ENCODE measurements around the gene BACH1.

Gene BACH1

GRCh38 chr21:29316029-29316742 is 17.5 kb downstream of the BACH1 start:
- H3K9me3 ChIP-seq (ENCODE audit: insufficient read depth, low read length), result no peaks in the 10 kb centered on the region
- H2AFZ ChIP-seq (ENCODE audit: low read depth, low read length, severe bottlenecking), result no peak overlapping the region
- H3K4me3 ChIP-seq (ENCODE audit: insufficient read depth, low read length, poor library complexity, severe bottlenecking), result no peak overlapping the region
- no peaks in the 10 kb centered on the region for H3K27me3 ChIP-seq (ENCODE audit: low read length)
- no peak overlapping the region for H3K4me2 ChIP-seq (ENCODE audit: low read depth, low read length, poor library complexity, severe bottlenecking)
- H3K9ac ChIP-seq (ENCODE audit: low read length), result no peak overlapping the region
- H3F3A ChIP-seq (ENCODE audit: insufficient read depth), result no peaks in the 10 kb centered on the region
- peaks cover 2% of the 10 kb centered on the region; the same call in 1 of the 2 replicates for H3K36me3 ChIP-seq (ENCODE audit: low read length)
- H3K27ac ChIP-seq (ENCODE audit: low read depth, low read length), result no peak overlapping the region
- no peak for TF ChIP-seq CTCF (IDR thresholded peaks at IDR 0.05; ENCODE audit: insufficient read depth, low read length, poor library complexity, severe bottlenecking)
- no peak for TF ChIP-seq EZH2phosphoT487 (conservative IDR thresholded peaks at IDR 0.05; ENCODE audit: low read length)
- no peaks in the 10 kb centered on the region for H3K9me2 ChIP-seq (replicated peaks; ENCODE audit: insufficient read depth, low read length)
- H4K20me1 ChIP-seq (ENCODE audit: low read depth, low read length), result peaks cover 30% of the 10 kb centered on the region
- peaks cover 98% of the 10 kb centered on the region for H3K79me2 ChIP-seq (ENCODE audit: insufficient read depth, low read length)

- no peaks in the 10 kb centered on the region for H3F3A ChIP-seq (ENCODE audit: insufficient read depth)
- H3K79me2 ChIP-seq (ENCODE audit: insufficient read depth, low read length), result peaks cover 96% of the 10 kb centered on the region
- no peak overlapping the region for H3K27ac ChIP-seq (ENCODE audit: low read depth, low read length)
- no peaks in the 10 kb centered on the region for H3K9me2 ChIP-seq (replicated peaks; ENCODE audit: insufficient read depth, low read length)
- H2AFZ ChIP-seq (ENCODE audit: low read depth, low read length, severe bottlenecking), result no peak overlapping the region
- H3K36me3 ChIP-seq (ENCODE audit: low read length), result peaks cover 7% of the 10 kb centered on the region; the same call in 1 of the 2 replicates
- no peak overlapping the region for H3K4me3 ChIP-seq (ENCODE audit: insufficient read depth, low read length, poor library complexity, severe bottlenecking)
- H3K27me3 ChIP-seq (ENCODE audit: low read length), result no peaks in the 10 kb centered on the region
- H3K9ac ChIP-seq (ENCODE audit: low read length), result no peak overlapping the region
- no peaks in the 10 kb centered on the region for H3K9me3 ChIP-seq (ENCODE audit: insufficient read depth, low read length)
- TF ChIP-seq EZH2phosphoT487 (conservative IDR thresholded peaks at IDR 0.05; ENCODE audit: low read length) (no peak), CTCF (IDR thresholded peaks at IDR 0.05; ENCODE audit: insufficient read depth, low read length, poor library complexity, severe bottlenecking) (no peak)
- no peak overlapping the region for H3K4me2 ChIP-seq (ENCODE audit: low read depth, low read length, poor library complexity, severe bottlenecking)
- peaks cover 26% of the 10 kb centered on the region for H4K20me1 ChIP-seq (ENCODE audit: low read depth, low read length)
Measured at GRCh38 chr21:29316806-29317205, 18.1 kb downstream of the BACH1 start.

- Histone ChIP-seq H3K79me2 (ENCODE audit: insufficient read depth, low read length) (peaks cover 90% of the 10 kb centered on the region), H3K4me2 (ENCODE audit: low read depth, low read length, poor library complexity, severe bottlenecking) (no peak overlapping the region)
Measured at GRCh38 chr21:29318354-29318753, 19.6 kb downstream of the BACH1 start.

More at GRCh38 chr21:29318354-29318753, 19.6 kb downstream of the BACH1 start:
- H3K27me3 ChIP-seq (ENCODE audit: low read length), result no peaks in the 10 kb centered on the region
- no peak overlapping the region for H3K9ac ChIP-seq (ENCODE audit: low read length)
- H2AFZ ChIP-seq (ENCODE audit: low read depth, low read length, severe bottlenecking), result no peak overlapping the region
- peaks cover 9% of the 10 kb centered on the region; the same call in 1 of the 2 replicates for H3K36me3 ChIP-seq (ENCODE audit: low read length)
- no peaks in the 10 kb centered on the region for H3K9me2 ChIP-seq (replicated peaks; ENCODE audit: insufficient read depth, low read length)
- no peaks in the 10 kb centered on the region for H3F3A ChIP-seq (ENCODE audit: insufficient read depth)
- H3K4me3 ChIP-seq (ENCODE audit: insufficient read depth, low read length, poor library complexity, severe bottlenecking), result no peak overlapping the region
- no peaks in the 10 kb centered on the region for H3K9me3 ChIP-seq (ENCODE audit: insufficient read depth, low read length)
- no peak overlapping the region for H3K27ac ChIP-seq (ENCODE audit: low read depth, low read length)
- TF ChIP-seq EZH2phosphoT487 (conservative IDR thresholded peaks at IDR 0.05; ENCODE audit: low read length) (no peak), CTCF (IDR thresholded peaks at IDR 0.05; ENCODE audit: insufficient read depth, low read length, poor library complexity, severe bottlenecking) (no peak)
- peaks cover 17% of the 10 kb centered on the region for H4K20me1 ChIP-seq (ENCODE audit: low read depth, low read length)

Data from SU-DHL-6 (cell line).